ENCODE data around the gene CCDC83. TPM values are rescaled to one million over a fixed set of nuclear protein-coding genes. Genes with fewer than 3 reads are reported as not detected.

CCDC83 gene
- total and polyA plus RNA-seq, 9 of the 15 experiments (the other 6 are each of a cell fraction or from before 2014, with no cell fraction given) = not detected

DNA sequence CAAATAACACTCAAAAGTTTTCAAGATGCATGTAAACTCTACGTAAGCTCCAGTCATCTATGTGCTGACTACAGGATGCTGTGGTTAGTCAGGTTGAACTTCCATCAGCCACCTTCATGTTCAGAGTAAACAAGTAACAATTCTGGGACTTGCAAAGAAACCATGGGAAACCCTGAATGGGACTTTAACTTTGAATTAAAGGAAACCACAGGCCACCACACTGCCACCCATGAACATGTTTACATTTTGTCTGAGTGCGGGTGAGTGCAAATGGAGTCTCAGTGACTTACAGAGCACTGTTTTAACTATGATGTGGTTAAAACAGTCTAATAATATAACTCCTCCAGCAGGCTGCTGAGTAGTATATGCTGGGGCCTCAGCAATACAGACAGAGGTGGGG, 31.4 kb upstream of the CCDC83 start:
- DNase-seq (ENCODE audit: extremely low read depth in 1 of 4, low spot score in 3 of 4) (no peak), ATAC-seq (no peak), FAIRE-seq (no peak)
- H4K20me1 ChIP-seq (replicated peaks; ENCODE audit: control insufficient read depth, insufficient read depth, low read length) = no peaks in the 10 kb centered on the region
- H3K9ac ChIP-seq (ENCODE audit: insufficient read depth in 1 of 2, low read depth in 2 of 2, low read length in 2 of 2) = no peak overlapping the region
- CTCF ChIA-PET (ENCODE audit: low intra/inter-chr PET ratio) = no interaction called here
- H3K27ac ChIP-seq (ENCODE audit: extremely low read depth, low read depth, low read length) = no peak overlapping the region
- POLR2A ChIA-PET = interaction anchor here (1.9 kb wide), 1 partner anchor 9 kb away, joined by 5 read pairs; no protein-coding TSS in a partner anchor
- no TSS peak for BruUV-seq (replicated peaks)
- no peaks in the 10 kb centered on the region for H3K79me2 ChIP-seq (ENCODE audit: control insufficient read depth, insufficient read depth, low read length)
- H3K4me3 ChIP-seq = no peak overlapping the region
- in situ Hi-C loops (cut with MboI) = no loop called here
- WGBS (ENCODE audit: insufficient coverage, low coverage, missing lambda C conversion rate) = 4% methylated on average over 2 of the region's 2 CpGs
- no peaks in the 10 kb centered on the region for H3K9me3 ChIP-seq (replicated peaks; ENCODE audit: control insufficient read depth, insufficient read depth, low read depth, low read length)
- H3K9me1 ChIP-seq (ENCODE audit: control insufficient read depth, insufficient read depth, low read length) = no peaks in the 10 kb centered on the region
- no peaks in the 10 kb centered on the region for H3K4me1 ChIP-seq (replicated peaks in 1 of 2; ENCODE audit: control insufficient read depth in 2 of 2, insufficient read depth in 2 of 2, low read length in 2 of 2)
- no peaks in the 10 kb centered on the region for H3K36me3 ChIP-seq (ENCODE audit: control insufficient read depth, insufficient read depth, low read length)
- intact Hi-C loops (cut with micrococcal nuclease) = loop anchor here (10.0 kb wide), 1 partner anchor 229 kb away; no protein-coding TSS in a partner anchor
- no peak overlapping the region for H3K4me2 ChIP-seq (ENCODE audit: insufficient read depth, low read length)
- no peak overlapping the region for H2AFZ ChIP-seq (ENCODE audit: low read depth, low read length)
- H3K27me3 ChIP-seq (ENCODE audit: control insufficient read depth in 2 of 2, insufficient read depth in 2 of 2, low read length in 2 of 2) = peaks cover 14 to 21% of the 10 kb centered on the region in 2 experiments
- TF ChIP-seq RBM15 (IDR thresholded peaks at IDR 0.05; ENCODE audit: insufficient read depth, low read length) (no peak), SMAD1 (IDR thresholded peaks at IDR 0.05; ENCODE audit: low read depth, low read length, partially characterized antibody) (no peak), TSC22D4 (tag; IDR thresholded peaks at IDR 0.05) (no peak), PHF20 (IDR thresholded peaks at IDR 0.05; ENCODE audit: partially characterized antibody) (no peak), RBM14 (IDR thresholded peaks at IDR 0.05; ENCODE audit: borderline replicate concordance, insufficient read depth, low read depth, low read length) (no peak), AFF1 (IDR thresholded peaks at IDR 0.05; ENCODE audit: low read depth in 1 of 2, partially characterized antibody in 2 of 2) (no peak), CEBPG (CRISPR knock-in tag; IDR thresholded peaks at IDR 0.05) (no peak), CEBPG (tag; conservative IDR thresholded peaks at IDR 0.05 in 1 of 2, IDR thresholded peaks at IDR 0.05 in 1 of 2) (no peak), CBX3 (IDR thresholded peaks at IDR 0.05; ENCODE audit: borderline replicate concordance in 1 of 2, low read length in 2 of 2) (no peak)
- TF ChIP-seq, protein P1, sequence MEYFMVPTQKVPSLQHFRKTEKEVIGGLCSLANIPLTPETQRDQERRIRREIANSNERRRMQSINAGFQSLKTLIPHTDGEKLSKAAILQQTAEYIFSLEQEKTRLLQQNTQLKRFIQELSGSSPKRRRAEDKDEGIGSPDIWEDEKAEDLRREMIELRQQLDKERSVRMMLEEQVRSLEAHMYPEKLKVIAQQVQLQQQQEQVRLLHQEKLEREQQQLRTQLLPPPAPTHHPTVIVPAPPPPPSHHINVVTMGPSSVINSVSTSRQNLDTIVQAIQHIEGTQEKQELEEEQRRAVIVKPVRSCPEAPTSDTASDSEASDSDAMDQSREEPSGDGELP (CRISPR knock-in tag; IDR thresholded peaks at IDR 0.05; ENCODE audit: borderline replicate concordance) = no peak
- TF ChIP-seq, protein P2, sequence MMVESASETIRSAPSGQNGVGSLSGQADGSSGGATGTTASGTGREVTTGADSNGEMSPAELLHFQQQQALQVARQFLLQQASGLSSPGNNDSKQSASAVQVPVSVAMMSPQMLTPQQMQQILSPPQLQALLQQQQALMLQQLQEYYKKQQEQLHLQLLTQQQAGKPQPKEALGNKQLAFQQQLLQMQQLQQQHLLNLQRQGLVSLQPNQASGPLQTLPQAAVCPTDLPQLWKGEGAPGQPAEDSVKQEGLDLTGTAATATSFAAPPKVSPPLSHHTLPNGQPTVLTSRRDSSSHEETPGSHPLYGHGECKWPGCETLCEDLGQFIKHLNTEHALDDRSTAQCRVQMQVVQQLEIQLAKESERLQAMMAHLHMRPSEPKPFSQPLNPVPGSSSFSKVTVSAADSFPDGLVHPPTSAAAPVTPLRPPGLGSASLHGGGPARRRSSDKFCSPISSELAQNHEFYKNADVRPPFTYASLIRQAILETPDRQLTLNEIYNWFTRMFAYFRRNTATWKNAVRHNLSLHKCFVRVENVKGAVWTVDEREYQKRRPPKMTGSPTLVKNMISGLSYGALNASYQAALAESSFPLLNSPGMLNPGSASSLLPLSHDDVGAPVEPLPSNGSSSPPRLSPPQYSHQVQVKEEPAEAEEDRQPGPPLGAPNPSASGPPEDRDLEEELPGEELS (CRISPR knock-in tag; IDR thresholded peaks at IDR 0.05; ENCODE audit: borderline replicate concordance) = no peak
- TF ChIP-seq, protein P3, sequence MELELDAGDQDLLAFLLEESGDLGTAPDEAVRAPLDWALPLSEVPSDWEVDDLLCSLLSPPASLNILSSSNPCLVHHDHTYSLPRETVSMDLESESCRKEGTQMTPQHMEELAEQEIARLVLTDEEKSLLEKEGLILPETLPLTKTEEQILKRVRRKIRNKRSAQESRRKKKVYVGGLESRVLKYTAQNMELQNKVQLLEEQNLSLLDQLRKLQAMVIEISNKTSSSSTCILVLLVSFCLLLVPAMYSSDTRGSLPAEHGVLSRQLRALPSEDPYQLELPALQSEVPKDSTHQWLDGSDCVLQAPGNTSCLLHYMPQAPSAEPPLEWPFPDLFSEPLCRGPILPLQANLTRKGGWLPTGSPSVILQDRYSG (tag; conservative IDR thresholded peaks at IDR 0.05; ENCODE audit: low read depth) = no peak

All from K562 (cell line).